OCI-LY1 (cell line): Measurements from ENCODE around the gene MTREX.

Source experiments
- H2AFZ ChIP-seq: fragments of 200-600 bp; sonication (generic), shearing (Covaris generic); 2 replicates; pipeline ENCODE4 v1.6.0; 2014; ENCODE audit warnings: antibody characterized with exemption, mild to moderate bottlenecking, low read length
- H3F3A ChIP-seq: fragments of 200-600 bp; sonication (generic), shearing (Covaris generic); 2 replicates; pipeline ENCODE4 v1.6.0; 2014; ENCODE audit warnings: mild to moderate bottlenecking, antibody characterized with exemption, low read length, moderate library complexity; ENCODE audit not compliant: insufficient read depth
- H3K27ac ChIP-seq: fragments of 200-600 bp; sonication (generic); 2 replicates; pipeline ENCODE4 v1.5.1; 2014; ENCODE audit warnings: low read length, mixed run types, mild to moderate bottlenecking, low read depth; ENCODE audit not compliant: poor library complexity, severe bottlenecking
- H3K27me3 ChIP-seq: fragments of 200-600 bp; sonication (generic); 2 replicates; pipeline ENCODE4 v1.6.0; 2014; ENCODE audit warnings: antibody characterized with exemption, mild to moderate bottlenecking, low read length, moderate library complexity; ENCODE audit not compliant: insufficient read depth
- H3K36me3 ChIP-seq: fragments of 200-600 bp; sonication (generic); 2 replicates; pipeline ENCODE4 v1.6.1; 2014; ENCODE audit warnings: mild to moderate bottlenecking, antibody characterized with exemption, low read length, moderate library complexity, mixed read lengths; ENCODE audit not compliant: insufficient read depth
- H3K4me1 ChIP-seq: fragments of 200-600 bp; sonication (generic); 2 replicates; pipeline ENCODE4 v1.5.1; 2014; ENCODE audit warnings: mild to moderate bottlenecking, low read length, moderate library complexity; ENCODE audit not compliant: insufficient read depth, severe bottlenecking
- H3K4me2 ChIP-seq: fragments of 200-600 bp; sonication (generic), shearing (Covaris generic); 2 replicates; pipeline ENCODE4 v1.6.1; 2014; ENCODE audit warnings: low read length
- H3K4me3 ChIP-seq: fragments of 200-600 bp; sonication (generic); 2 replicates; pipeline ENCODE4 v1.5.1; 2014; ENCODE audit warnings: low read length, low read depth, mild to moderate bottlenecking, mixed read lengths; ENCODE audit not compliant: poor library complexity, severe bottlenecking
- H3K79me2 ChIP-seq: fragments of 200-600 bp; shearing (Covaris generic); 2 replicates; pipeline ENCODE4 v1.6.1; 2016; ENCODE audit warnings: mixed run types, low read length, mixed read lengths; ENCODE audit not compliant: insufficient read depth
- H3K9ac ChIP-seq: fragments of 200-600 bp; sonication (generic), shearing (Covaris generic); 2 replicates; pipeline ENCODE4 v1.6.1; 2014; ENCODE audit warnings: mild to moderate bottlenecking, low read length, mixed read lengths
- H3K9me2 ChIP-seq: fragments of 200-600 bp; sonication (generic), shearing (Covaris generic); 2 replicates; pipeline ENCODE4 v1.6.1; 2014; ENCODE audit warnings: low read depth, mild to moderate bottlenecking, low read length, mixed read lengths
- H3K9me3 ChIP-seq: fragments of 200-600 bp; shearing (Covaris generic); 2 replicates; pipeline ENCODE4 v1.6.1; 2014; ENCODE audit warnings: low read length, mixed read lengths
- H4K20me1 ChIP-seq: fragments of 200-600 bp; sonication (generic), shearing (Covaris generic); 2 replicates; pipeline ENCODE4 v1.6.0; 2016; ENCODE audit warnings: mild to moderate bottlenecking, low read length; ENCODE audit not compliant: insufficient read depth
- CTCF ChIP-seq: fragments of 200-600 bp; sonication (generic), shearing (Covaris generic); IDR thresholded peaks from 2 replicates; pipeline ENCODE4 v1.5.1; 2017; ENCODE audit warnings: mild to moderate bottlenecking, antibody characterized with exemption, low read length, moderate library complexity, mixed read lengths
- EZH2 ChIP-seq: fragments of 200-600 bp; sonication (generic), shearing (Covaris generic); IDR thresholded peaks from 2 replicates; pipeline ENCODE4 v1.8.0; 2017; ENCODE audit warnings: borderline replicate concordance, mixed run types, mild to moderate bottlenecking, antibody characterized with exemption, low read length, moderate library complexity, mixed read lengths

MTREX gene

GRCh38 chr5:55470282-55470681, 162.5 kb downstream of the MTREX start:
- no peaks in the 10 kb centered on the region for H3K79me2 ChIP-seq
- no peak overlapping the region for H3K4me2 ChIP-seq
- H3K36me3 ChIP-seq = no peaks in the 10 kb centered on the region
- no peak overlapping the region for H2AFZ ChIP-seq
- no peak overlapping the region for H3K9ac ChIP-seq
- H3K27me3 ChIP-seq = no peaks in the 10 kb centered on the region
- H3K9me2 ChIP-seq = no peaks in the 10 kb centered on the region
- no peak for TF ChIP-seq EZH2
- no peak for TF ChIP-seq CTCF
- no peak overlapping the region for H3K27ac ChIP-seq
- no peaks in the 10 kb centered on the region for H3F3A ChIP-seq
- no peaks in the 10 kb centered on the region for H4K20me1 ChIP-seq
- no peak overlapping the region for H3K4me3 ChIP-seq
- no peaks in the 10 kb centered on the region for H3K4me1 ChIP-seq
- no peaks in the 10 kb centered on the region for H3K9me3 ChIP-seq

- Histone ChIP-seq H2AFZ (no peak overlapping the region), H3F3A (no peaks in the 10 kb centered on the region), H3K4me1 (no peaks in the 10 kb centered on the region), H4K20me1 (no peaks in the 10 kb centered on the region), H3K9me2 (no peaks in the 10 kb centered on the region), H3K36me3 (no peaks in the 10 kb centered on the region), H3K9me3 (no peaks in the 10 kb centered on the region), H3K9ac (no peak overlapping the region), H3K79me2 (no peaks in the 10 kb centered on the region), H3K4me2 (no peak overlapping the region), H3K27me3 (no peaks in the 10 kb centered on the region), H3K27ac (no peak overlapping the region), H3K4me3 (no peak overlapping the region)
- TF ChIP-seq EZH2 (no peak), CTCF (no peak)
Observed at GRCh38 chr5:55471468-55471867, 163.7 kb downstream of the MTREX start.

GRCh38 chr5:55472642-55473041, 164.9 kb downstream of the MTREX start:
- Histone ChIP-seq H4K20me1 (no peaks in the 10 kb centered on the region), H3K27me3 (no peaks in the 10 kb centered on the region), H3K4me1 (no peaks in the 10 kb centered on the region), H3K36me3 (no peaks in the 10 kb centered on the region), H3K9ac (no peak overlapping the region), H3F3A (no peaks in the 10 kb centered on the region), H3K27ac (no peak overlapping the region), H3K9me3 (no peaks in the 10 kb centered on the region), H2AFZ (no peak overlapping the region), H3K9me2 (no peaks in the 10 kb centered on the region), H3K79me2 (no peaks in the 10 kb centered on the region), H3K4me3 (no peak overlapping the region), H3K4me2 (no peak overlapping the region)
- no peak for TF ChIP-seq CTCF
- TF ChIP-seq EZH2 = no peak
